ENCODE measurements around the gene PLXNB2. TPM values are rescaled to one million over a fixed set of nuclear protein-coding genes. Genes with fewer than 3 reads are reported as not detected.
A peak's percentile ranks its signal among the peaks of the same experiment; 100 is the strongest.

PLXNB2 gene
- polyA plus RNA-seq, 1 donor from 2014 or later = 38.6 TPM

GRCh38 chr22:50347157-50347556, 39.7 kb upstream of the PLXNB2 start (continued):
- no peak for TF ChIP-seq MXI1 (conservative IDR thresholded peaks at IDR 0.05; ENCODE audit: poor library complexity, severe bottlenecking)

GRCh38 chr22:50346470-50346869, 39.0 kb upstream of the PLXNB2 start:
- Histone ChIP-seq H3K27me3 (ENCODE audit: insufficient read depth, low read depth, low read length) (no peaks in the 10 kb centered on the region), H3K4me3 (ENCODE audit: low read length) (peak overlapping the region; percentile 55), H3K9ac (ENCODE audit: low read length) (peak overlapping the region; percentile 16), H3K9me2 (ENCODE audit: insufficient read depth, low read length) (no peaks in the 10 kb centered on the region), H3K4me2 (ENCODE audit: low read length) (no peak overlapping the region), H3K36me3 (ENCODE audit: insufficient read depth, low read length) (no peaks in the 10 kb centered on the region), H3K27ac (ENCODE audit: low read length) (no peak overlapping the region), H4K20me1 (ENCODE audit: insufficient read depth) (no peaks in the 10 kb centered on the region), H3K9me3 (ENCODE audit: low read length) (no peaks in the 10 kb centered on the region), H3F3A (ENCODE audit: insufficient read depth, low read length, poor library complexity, severe bottlenecking) (no peaks in the 10 kb centered on the region), H3K79me2 (replicated peaks; ENCODE audit: insufficient read depth, low read length) (peaks cover 12% of the 10 kb centered on the region), H2AFZ (ENCODE audit: low read depth, low read length) (no peak overlapping the region)
- TF ChIP-seq MXI1 (conservative IDR thresholded peaks at IDR 0.05; ENCODE audit: poor library complexity, severe bottlenecking) (no peak), CTCF (IDR thresholded peaks at IDR 0.05; ENCODE audit: poor library complexity, severe bottlenecking) (no peak), TAF1 (IDR thresholded peaks at IDR 0.05; ENCODE audit: low read depth) (no peak), EP300 (conservative IDR thresholded peaks at IDR 0.05; ENCODE audit: poor library complexity, severe bottlenecking) (no peak), EZH2 (IDR thresholded peaks at IDR 0.05; ENCODE audit: borderline replicate concordance, insufficient read depth, low read length, poor library complexity, severe bottlenecking) (no peak), SMC3 (conservative IDR thresholded peaks at IDR 0.05; ENCODE audit: poor library complexity) (no peak), REST (IDR thresholded peaks at IDR 0.05; ENCODE audit: borderline replicate concordance) (no peak), RAD21 (conservative IDR thresholded peaks at IDR 0.05) (no peak), POLR2AphosphoS5 (IDR thresholded peaks at IDR 0.05) (no peak)

GRCh38 chr22:50343541-50343935, 36.1 kb upstream of the PLXNB2 start:
- no peak overlapping the region for H3K27ac ChIP-seq (ENCODE audit: low read length)

More at GRCh38 chr22:50343541-50343935, 36.1 kb upstream of the PLXNB2 start:
- H2AFZ ChIP-seq (ENCODE audit: low read depth, low read length) = no peak overlapping the region
- no peaks in the 10 kb centered on the region for H3K9me2 ChIP-seq (ENCODE audit: insufficient read depth, low read length)
- H3K9me3 ChIP-seq (ENCODE audit: low read length) = no peaks in the 10 kb centered on the region
- H3K4me3 ChIP-seq (ENCODE audit: low read length) = peak overlapping the region; percentile 86
- H3K27me3 ChIP-seq (ENCODE audit: insufficient read depth, low read depth, low read length) = no peaks in the 10 kb centered on the region
- TF ChIP-seq EP300 (conservative IDR thresholded peaks at IDR 0.05; ENCODE audit: poor library complexity, severe bottlenecking) (no peak), POLR2AphosphoS5 (IDR thresholded peaks at IDR 0.05) (no peak), RAD21 (conservative IDR thresholded peaks at IDR 0.05) (no peak)
- H3K4me2 ChIP-seq (ENCODE audit: low read length) = no peak overlapping the region
- H3K79me2 ChIP-seq (replicated peaks; ENCODE audit: insufficient read depth, low read length) = peaks cover 12% of the 10 kb centered on the region
- no peaks in the 10 kb centered on the region for H3F3A ChIP-seq (ENCODE audit: insufficient read depth, low read length, poor library complexity, severe bottlenecking)
- no peaks in the 10 kb centered on the region for H4K20me1 ChIP-seq (ENCODE audit: insufficient read depth)
- peak overlapping the region; percentile 83 for H3K9ac ChIP-seq (ENCODE audit: low read length)
- H3K36me3 ChIP-seq (ENCODE audit: insufficient read depth, low read length) = no peaks in the 10 kb centered on the region

Measured in neural cell (in vitro differentiated cells).